HUES6 (cell line): Measurements from ENCODE around the gene TNPO3.

Experiments
- H3K27ac ChIP-seq: 2 replicates; pipeline ENCODE4 v1.7.0; 2013; ENCODE audit warnings: low read depth, mild to moderate bottlenecking, low read length, inconsistent platforms
- H3K27me3 ChIP-seq: 2 replicates; pipeline ENCODE4 v1.6.1; 2013; ENCODE audit warnings: low read length; ENCODE audit not compliant: control insufficient read depth, insufficient read depth
- H3K36me3 ChIP-seq: 2 replicates; pipeline ENCODE4 v1.6.1; 2013; ENCODE audit warnings: low read length; ENCODE audit not compliant: control insufficient read depth, insufficient read depth
- H3K4me1 ChIP-seq: 2 replicates; pipeline ENCODE4 v1.6.1; 2013; ENCODE audit warnings: low read length; ENCODE audit not compliant: control insufficient read depth, insufficient read depth
- H3K4me3 ChIP-seq: 2 replicates; pipeline ENCODE4 v1.5.1; 2013; ENCODE audit warnings: low read depth, low read length
- H3K9ac ChIP-seq: one replicate; pipeline ENCODE4 v1.6.1; 2013; ENCODE audit warnings: mild to moderate bottlenecking, low read length
- H3K9me3 ChIP-seq: 2 replicates; pipeline ENCODE4 v1.6.1; 2013; ENCODE audit warnings: low read depth, low read length; ENCODE audit not compliant: control insufficient read depth, insufficient read depth

Gene TNPO3

DNA sequence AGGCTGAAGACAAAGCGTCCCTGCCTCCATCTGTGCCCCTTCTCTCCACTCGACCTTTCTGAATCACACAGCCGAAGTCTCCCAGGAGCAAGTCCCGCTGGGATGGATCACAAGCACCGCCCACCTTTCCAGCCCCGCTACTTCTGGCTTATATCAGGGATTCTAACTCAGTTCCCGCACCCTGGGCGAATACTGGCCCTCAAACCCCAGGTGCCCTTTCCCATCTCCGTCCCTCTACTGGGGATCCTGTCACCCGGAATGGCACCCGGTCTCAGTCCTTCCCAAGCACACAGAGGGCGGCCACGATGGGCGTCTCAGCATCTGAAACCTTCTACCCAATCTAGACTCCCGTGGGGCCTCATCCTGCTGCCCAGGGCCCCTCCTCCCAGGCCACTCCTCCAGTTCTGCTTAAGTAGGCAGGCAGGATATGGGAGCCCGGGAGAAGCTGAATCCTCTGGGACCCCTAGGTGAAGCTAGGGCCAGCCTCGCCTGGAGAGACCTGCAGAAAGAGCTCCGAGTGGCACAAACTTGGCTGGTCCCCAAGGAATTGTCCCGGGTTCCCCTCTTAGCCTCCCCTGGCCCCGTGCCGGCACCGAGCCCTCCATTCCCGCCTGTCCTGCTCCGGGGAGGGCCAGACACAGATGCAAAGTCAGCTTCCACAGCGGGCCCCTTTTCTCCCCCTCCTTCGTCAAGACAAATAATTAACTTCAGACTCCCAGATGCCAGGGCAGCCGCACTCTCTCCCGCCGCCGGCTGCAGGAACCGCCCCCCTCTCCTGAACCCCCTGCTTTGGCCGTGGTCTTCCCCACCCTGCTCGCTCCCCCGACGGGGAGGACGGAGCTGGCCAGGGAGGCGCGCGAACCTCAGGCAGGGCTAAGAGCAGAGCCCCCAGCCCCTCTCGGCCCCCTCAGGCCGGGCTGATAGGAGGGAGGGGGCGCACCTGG lies 145.0 kb downstream of the TNPO3 start:
- peak overlapping the region; percentile 58 for H3K9ac ChIP-seq
- no peaks in the 10 kb centered on the region; the same call in 1 of the 2 replicates for H3K36me3 ChIP-seq
- peaks cover 32% of the 10 kb centered on the region for H3K4me1 ChIP-seq
- H3K4me3 ChIP-seq, result peak overlapping the region; percentile 65
- H3K9me3 ChIP-seq, result no peaks in the 10 kb centered on the region
- H3K27me3 ChIP-seq, result peaks cover 26% of the 10 kb centered on the region; the same call in 1 of the 2 replicates
- H3K27ac ChIP-seq, result peak overlapping the region; percentile 73; the same call in 1 of the 2 replicates

DNA sequence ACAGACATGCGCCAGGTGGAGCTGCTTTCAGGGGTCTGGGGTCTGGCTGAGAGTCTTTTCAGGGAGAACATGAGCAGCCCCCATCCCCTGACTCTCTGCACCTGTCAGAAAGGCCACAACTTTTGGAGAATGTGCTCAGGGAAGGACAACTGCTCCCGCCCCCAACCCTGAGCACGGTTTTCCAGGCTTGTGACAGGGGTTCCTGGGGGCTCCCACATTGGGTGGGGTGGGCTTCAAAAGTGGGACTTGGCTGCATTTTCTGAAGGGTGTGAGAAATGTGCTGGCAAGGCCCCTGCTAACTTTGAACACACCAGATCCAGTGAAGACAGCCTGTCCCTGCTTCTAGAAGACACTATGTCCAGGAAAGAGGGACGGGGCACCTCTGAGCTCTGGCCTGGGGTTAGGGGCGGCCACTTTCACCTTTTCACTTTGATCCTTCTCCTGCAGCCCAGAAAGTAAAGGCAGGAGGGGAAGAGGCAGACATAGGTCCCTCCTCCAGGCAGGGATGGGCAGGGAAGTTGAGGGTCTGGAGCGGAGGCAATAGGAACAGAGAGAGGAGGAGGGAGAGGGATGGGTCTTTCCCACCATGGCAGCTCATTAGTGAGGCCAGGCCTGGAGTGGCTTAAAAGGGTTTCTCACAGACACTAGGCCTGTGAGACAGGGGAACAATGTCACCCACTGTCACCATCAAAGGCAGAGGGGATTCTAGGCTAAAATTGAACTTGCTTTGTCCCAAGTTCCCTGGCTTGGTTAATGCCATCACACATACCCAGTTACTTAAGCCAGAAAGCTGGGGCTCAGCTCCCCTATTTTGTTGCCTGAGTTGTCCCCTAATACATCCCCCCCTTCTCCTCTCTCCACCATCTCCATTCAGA lies 145.9 kb downstream of the TNPO3 start:
- Histone ChIP-seq H3K27ac (no peak overlapping the region), H3K4me1 (peaks cover 23% of the 10 kb centered on the region), H3K9me3 (no peaks in the 10 kb centered on the region), H3K4me3 (peak overlapping the region; percentile 65), H3K36me3 (no peaks in the 10 kb centered on the region; the same call in 1 of the 2 replicates), H3K27me3 (peaks cover 19% of the 10 kb centered on the region; the same call in 1 of the 2 replicates), H3K9ac (peak overlapping the region; percentile 58)

DNA sequence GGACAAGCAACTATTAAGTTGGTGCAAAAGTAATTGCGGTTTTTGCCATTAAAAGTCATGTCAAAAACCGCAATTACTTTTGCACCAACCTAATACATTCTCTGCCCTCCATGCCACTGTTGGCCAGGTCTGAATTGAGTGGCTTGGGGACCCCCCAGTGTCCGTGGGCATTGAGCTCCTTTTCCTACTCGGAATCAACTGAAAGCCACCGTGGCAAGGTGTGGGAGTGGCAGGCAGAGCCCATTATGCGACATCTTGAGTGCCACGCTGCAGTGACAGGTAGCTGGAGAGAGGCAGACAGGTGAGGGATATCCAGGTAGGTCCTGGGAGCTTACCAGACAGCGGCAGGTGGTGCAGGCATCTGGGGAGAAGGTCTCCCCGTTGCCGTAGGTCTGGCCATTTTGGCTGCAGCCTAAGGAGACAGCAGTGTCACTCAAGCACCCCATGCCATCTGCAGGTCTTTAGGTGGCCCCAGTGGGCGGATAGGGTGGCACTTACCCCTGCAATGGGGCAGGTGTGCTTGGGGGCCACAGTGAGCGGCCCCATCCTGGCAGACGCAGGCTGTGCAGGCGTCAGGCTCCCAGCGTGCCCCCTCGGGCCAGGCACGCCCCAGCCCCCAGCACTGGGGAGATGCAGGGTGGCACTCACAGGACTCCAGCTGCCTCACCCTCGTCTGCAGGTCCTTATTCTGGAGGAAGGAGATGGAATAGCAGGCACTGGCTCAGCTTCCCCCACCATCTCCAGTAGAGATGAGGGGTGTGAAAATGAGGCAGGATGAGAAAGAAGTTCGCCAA lies 147.9 kb downstream of the TNPO3 start:
- Histone ChIP-seq H3K36me3 (peaks cover 3% of the 10 kb centered on the region; the same call in 1 of the 2 replicates), H3K4me1 (peaks cover 20% of the 10 kb centered on the region), H3K27me3 (peaks cover 16% of the 10 kb centered on the region; the same call in 1 of the 2 replicates), H3K9ac (no peak overlapping the region), H3K9me3 (no peaks in the 10 kb centered on the region), H3K27ac (no peak overlapping the region), H3K4me3 (no peak overlapping the region)

DNA sequence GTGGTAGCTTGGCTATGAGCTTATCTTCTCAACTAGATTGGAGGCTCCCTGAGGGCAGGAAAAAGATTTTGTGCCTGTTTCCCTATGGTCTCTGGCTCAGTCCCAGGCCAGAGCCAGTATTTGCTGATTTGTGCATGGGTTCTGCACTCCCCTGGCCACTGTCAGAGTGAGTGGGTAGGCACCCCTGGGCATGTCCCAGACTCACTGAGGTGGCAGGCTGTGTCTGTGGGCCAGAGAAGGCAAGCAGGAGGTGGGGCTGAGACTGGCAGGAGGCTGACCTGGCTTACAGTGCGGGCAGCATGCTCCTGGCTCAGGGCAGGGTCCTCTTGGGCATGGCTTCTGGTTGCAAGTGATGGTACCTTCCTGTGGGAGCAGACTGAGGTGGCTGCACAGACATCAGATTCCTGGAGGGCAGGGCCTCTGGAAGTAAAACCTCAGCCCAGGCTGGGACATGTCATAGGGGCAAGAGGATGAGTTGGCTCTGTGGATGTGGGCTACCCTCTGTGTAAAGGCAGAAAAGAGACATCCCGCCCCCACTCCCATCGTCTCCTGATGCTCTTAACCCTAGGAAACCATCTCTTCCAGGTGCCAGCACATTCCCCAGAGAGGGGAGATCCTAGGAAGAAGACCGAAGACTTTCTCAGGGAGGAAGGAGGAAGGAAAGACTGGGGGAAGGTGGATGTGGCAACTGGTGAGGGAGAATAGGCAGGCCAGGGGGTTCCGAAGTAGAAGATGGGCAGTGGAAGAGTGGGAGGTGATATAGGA lies 148.7 kb downstream of the TNPO3 start:
- Histone ChIP-seq H3K9ac (no peak overlapping the region), H3K4me1 (peaks cover 13% of the 10 kb centered on the region), H3K4me3 (no peak overlapping the region), H3K27me3 (peaks cover 16% of the 10 kb centered on the region; the same call in 1 of the 2 replicates), H3K27ac (no peak overlapping the region), H3K9me3 (no peaks in the 10 kb centered on the region), H3K36me3 (peaks cover 3% of the 10 kb centered on the region; the same call in 1 of the 2 replicates)

DNA sequence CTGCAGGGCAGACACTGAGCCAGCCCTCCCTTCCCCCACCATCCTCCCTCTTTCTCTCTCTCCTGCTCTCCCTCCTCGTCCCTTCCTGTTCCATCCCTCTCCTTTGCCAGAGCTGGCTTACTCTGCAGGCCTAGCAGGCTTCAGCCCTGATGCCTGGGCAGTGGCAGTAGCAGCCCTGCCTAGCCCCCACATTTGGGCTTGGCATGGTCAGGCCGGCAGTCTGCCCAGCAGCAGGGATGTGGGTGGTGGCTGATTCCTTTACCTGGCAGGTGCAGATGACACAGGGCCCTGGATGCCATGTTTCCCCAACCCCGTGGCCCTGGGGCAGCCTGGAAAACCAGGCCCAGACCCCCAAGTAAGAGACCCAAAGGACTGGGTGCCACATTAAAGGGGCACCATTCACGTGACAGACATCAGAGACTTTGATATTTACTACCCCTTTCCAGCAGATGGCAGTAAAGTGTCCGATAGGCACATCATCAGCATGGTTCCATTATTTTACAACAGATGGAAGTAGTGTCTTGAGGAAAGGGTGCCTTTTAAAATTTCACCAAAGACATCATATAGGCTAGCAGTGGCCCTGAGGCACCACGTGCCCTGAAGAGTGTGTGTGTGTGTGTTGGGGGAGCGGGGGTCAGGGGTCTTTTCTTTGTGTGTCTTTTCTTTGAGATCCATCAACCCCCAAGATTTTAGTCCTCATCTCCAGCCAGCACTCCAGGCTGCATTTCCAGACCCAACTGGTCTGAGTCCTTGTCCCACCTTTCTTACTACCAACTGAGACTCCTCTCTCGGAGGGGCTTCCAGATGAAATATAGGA lies 150.3 kb downstream of the TNPO3 start:
- Histone ChIP-seq H3K36me3 (peaks cover 7% of the 10 kb centered on the region; the same call in 1 of the 2 replicates), H3K27me3 (peaks cover 4% of the 10 kb centered on the region; the same call in 1 of the 2 replicates), H3K4me1 (peaks cover 9% of the 10 kb centered on the region; the same call in 1 of the 2 replicates), H3K9ac (no peak overlapping the region), H3K27ac (no peak overlapping the region), H3K9me3 (peaks cover 8% of the 10 kb centered on the region), H3K4me3 (no peak overlapping the region)
